Loucy (cell line): ENCODE data around the gene PXN.

Source experiments
- H2AFZ ChIP-seq: fragments of 200-600 bp; sonication (generic); 2 replicates; pipeline ENCODE4 v1.6.0; 2016; ENCODE audit warnings: antibody characterized with exemption, mild to moderate bottlenecking, low read length, moderate library complexity
- H3F3A ChIP-seq: fragments of 200-600 bp; 2 replicates; pipeline ENCODE4 v1.6.0; 2016; ENCODE audit warnings: antibody characterized with exemption, low read depth, mild to moderate bottlenecking
- H3K27me3 ChIP-seq: fragments of 200-600 bp; sonication (generic); 2 replicates; pipeline ENCODE4 v1.6.1; 2014; ENCODE audit warnings: low read length, mild to moderate bottlenecking; ENCODE audit not compliant: insufficient read depth, poor library complexity, severe bottlenecking
- H3K36me3 ChIP-seq: fragments of 200-600 bp; sonication (generic); 2 replicates; pipeline ENCODE4 v1.6.1; 2016; ENCODE audit warnings: low read length; ENCODE audit not compliant: insufficient read depth
- H3K4me1 ChIP-seq: fragments of 200-600 bp; sonication (generic); 2 replicates; pipeline ENCODE4 v1.5.1; 2014; ENCODE audit warnings: low read length, mild to moderate bottlenecking; ENCODE audit not compliant: insufficient read depth, poor library complexity, severe bottlenecking
- H3K4me2 ChIP-seq: fragments of 200-600 bp; sonication (generic); 2 replicates; pipeline ENCODE4 v1.6.0; 2014; ENCODE audit warnings: antibody characterized with exemption, low read length, low read depth, mild to moderate bottlenecking; ENCODE audit not compliant: poor library complexity, severe bottlenecking
- H3K4me3 ChIP-seq: fragments of 200-600 bp; sonication (generic); 2 replicates; pipeline ENCODE4 v1.5.1; 2014; ENCODE audit warnings: low read length, mild to moderate bottlenecking, mixed read lengths; ENCODE audit not compliant: poor library complexity, severe bottlenecking
- H3K79me2 ChIP-seq: fragments of 200-600 bp; sonication (generic); 2 replicates; pipeline ENCODE4 v1.6.1; 2014; ENCODE audit warnings: low read length; ENCODE audit not compliant: insufficient read depth
- H3K9ac ChIP-seq: fragments of 200-600 bp; sonication (generic); 2 replicates; pipeline ENCODE4 v1.6.0; 2014; ENCODE audit warnings: mild to moderate bottlenecking, low read depth, low read length, moderate library complexity; ENCODE audit not compliant: poor library complexity, severe bottlenecking
- H3K9me2 ChIP-seq: fragments of 200-600 bp; sonication (generic); replicated peaks from 2 replicates; pipeline ENCODE4 v1.6.1; 2016; ENCODE audit warnings: low read depth, low read length, mixed read lengths
- H3K9me3 ChIP-seq: fragments of 200-600 bp; sonication (generic); 2 replicates; pipeline ENCODE4 v1.6.1; 2014; ENCODE audit warnings: mild to moderate bottlenecking, antibody characterized with exemption, low read length, low read depth; ENCODE audit not compliant: insufficient read depth
- H4K20me1 ChIP-seq: fragments of 200-600 bp; sonication (generic); 2 replicates; pipeline ENCODE4 v1.6.0; 2014; ENCODE audit warnings: antibody characterized with exemption, low read length, mild to moderate bottlenecking; ENCODE audit not compliant: insufficient read depth, poor library complexity, severe bottlenecking
- CTCF ChIP-seq: fragments of 200-600 bp; sonication (generic); conservative IDR thresholded peaks from 2 replicates; pipeline ENCODE4 v1.5.1; 2014; ENCODE audit warnings: mild to moderate bottlenecking, antibody characterized with exemption, low read length
- EZH2phosphoT487 ChIP-seq: fragments of 200-600 bp; IDR thresholded peaks from 2 replicates; pipeline ENCODE4 v1.6.1; 2018; ENCODE audit warnings: antibody characterized with exemption, mild to moderate bottlenecking, moderate library complexity, borderline replicate concordance

Gene PXN

DNA sequence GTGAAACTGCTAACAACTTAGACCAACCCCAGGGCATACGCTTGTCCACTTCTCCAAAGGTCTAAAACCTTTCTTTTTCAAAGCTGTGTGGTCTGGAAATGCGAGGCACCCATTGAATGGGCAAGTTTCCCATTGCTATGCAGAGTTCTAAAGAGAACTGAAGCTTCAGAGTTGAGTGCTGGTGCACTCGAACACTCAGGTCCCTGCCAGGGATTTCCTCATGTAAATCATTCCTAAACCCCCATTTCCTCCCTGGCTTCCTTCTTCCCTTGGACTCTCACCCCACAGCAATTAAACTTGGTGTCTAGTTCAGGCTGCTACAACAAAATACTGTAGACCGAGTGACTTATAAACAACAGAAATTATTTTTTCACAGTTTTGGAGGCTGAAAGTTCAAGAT is 2.2 kb upstream of the PXN start:
- Histone ChIP-seq H3K9ac (no peak overlapping the region), H3K4me2 (no peak overlapping the region)
- TF ChIP-seq EZH2phosphoT487 (no peak), CTCF (no peak)

GRCh38 chr12:120266180-120266870 is 795 bp upstream of the PXN start:
- Histone ChIP-seq H3K9me3 (no peaks in the 10 kb centered on the region), H3K9ac (no peak overlapping the region), H3K4me1 (peaks cover 11% of the 10 kb centered on the region), H3F3A (no peaks in the 10 kb centered on the region), H3K9me2 (no peaks in the 10 kb centered on the region), H3K4me2 (peak overlapping the region; percentile 48), H3K79me2 (no peaks in the 10 kb centered on the region), H3K27me3 (peaks cover 42% of the 10 kb centered on the region), H3K36me3 (no peaks in the 10 kb centered on the region), H3K4me3 (peak overlapping the region; percentile 56), H4K20me1 (no peaks in the 10 kb centered on the region), H2AFZ (no peak overlapping the region)
- TF ChIP-seq EZH2phosphoT487 (no peak), CTCF (no peak)

More for the DNA sequence above, 2.2 kb upstream of the PXN start:
- Histone ChIP-seq H3K79me2 (no peaks in the 10 kb centered on the region), H4K20me1 (no peaks in the 10 kb centered on the region), H3K9me3 (no peaks in the 10 kb centered on the region), H3K4me3 (no peak overlapping the region), H2AFZ (no peak overlapping the region; the same call in 1 of the 2 replicates), H3K4me1 (peaks cover 6% of the 10 kb centered on the region), H3K9me2 (no peaks in the 10 kb centered on the region), H3K36me3 (no peaks in the 10 kb centered on the region), H3K27me3 (peaks cover 27% of the 10 kb centered on the region), H3F3A (no peaks in the 10 kb centered on the region)

DNA sequence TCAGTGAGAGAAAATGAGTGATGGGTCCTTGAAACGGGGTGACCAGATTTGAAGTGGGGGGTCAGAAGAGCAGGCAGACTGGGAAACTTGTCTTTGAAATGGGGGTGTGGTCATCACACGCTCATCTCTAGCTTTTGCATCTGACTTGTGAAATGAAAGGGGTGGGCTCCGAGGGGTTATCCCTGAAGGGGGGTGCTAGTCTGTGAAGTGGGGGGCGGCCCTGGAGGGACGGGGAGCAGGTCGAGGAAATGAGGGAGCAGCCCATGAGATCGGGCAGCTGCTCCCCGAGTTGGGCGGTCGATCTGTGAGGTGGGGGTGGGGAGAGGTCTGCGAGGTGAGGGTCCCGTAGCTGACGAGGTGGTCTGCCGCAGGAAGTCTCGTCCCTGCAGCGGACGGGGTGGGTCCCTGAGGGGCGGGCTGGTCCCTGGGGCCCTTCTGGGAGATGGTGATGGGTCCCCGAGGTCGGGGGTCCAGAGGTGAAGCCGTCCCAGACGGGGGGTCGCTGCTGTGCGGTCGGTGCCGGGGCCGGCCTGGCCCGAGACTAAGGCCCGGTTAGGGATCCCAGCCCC is 542 bp downstream of the PXN start:
- H3K9me3 ChIP-seq, result no peaks in the 10 kb centered on the region
- peak overlapping the region; percentile 68 for H3K4me3 ChIP-seq
- peaks cover 55% of the 10 kb centered on the region for H3K27me3 ChIP-seq
- H2AFZ ChIP-seq, result no peak overlapping the region; the same call in 1 of the 2 replicates
- H3K79me2 ChIP-seq, result no peaks in the 10 kb centered on the region
- H3K9me2 ChIP-seq, result no peaks in the 10 kb centered on the region
- peak overlapping the region; percentile 79 for H3K4me2 ChIP-seq
- H3K4me1 ChIP-seq, result peaks cover 11% of the 10 kb centered on the region
- no peaks in the 10 kb centered on the region for H3K36me3 ChIP-seq
- peak overlapping the region; percentile 61 for H3K9ac ChIP-seq
- TF ChIP-seq CTCF (no peak), EZH2phosphoT487 (no peak)
- H3F3A ChIP-seq, result no peaks in the 10 kb centered on the region
- H4K20me1 ChIP-seq, result no peaks in the 10 kb centered on the region
